Upper lobe of left lung (tissue), 6 donors: Measurements from ENCODE around the gene DTX2. TPM values are rescaled to one million over a fixed set of nuclear protein-coding genes. Genes with fewer than 3 reads are reported as not detected.
"Not testable (repeated sequence)": the region's sequence is repeated elsewhere in the genome, so short reads cannot be mapped to it uniquely, and the experiment has no call there.

Experiments
- ATAC-seq, 2 donors: fragments of 200-7000 bp; cut with Tn5 transposase; one replicate each; pipeline ENCODE4 v1.9.1; 2022; ENCODE audit warnings: mild to moderate bottlenecking in 2 of 2, moderate library complexity in 2 of 2; ENCODE audit not compliant: low FRiP score in 2 of 2
- DNase-seq, 2 donors: peaks; one replicate each; pipeline ENCODE4 v3.0.0-alpha.2; 2019 to 2020
- H3K27ac ChIP-seq, 4 donors: fragments of 200-600 bp; sonication (generic); one replicate each; pipeline ENCODE4 v1.5.1; 2016 to 2019
- H3K27me3 ChIP-seq, 4 donors: fragments of 200-600 bp; sonication (generic); one replicate each; pipeline ENCODE4 v1.5.1; 2017 to 2019
- H3K36me3 ChIP-seq, 4 donors: fragments of 200-600 bp; sonication (generic); one replicate each; pipeline ENCODE4 v1.5.1; 2016 to 2019
- H3K4me1 ChIP-seq, 4 donors: fragments of 200-600 bp; sonication (generic); one replicate each; pipeline ENCODE4 v1.5.1; 2018 to 2019
- H3K4me3 ChIP-seq, 4 donors: fragments of 200-600 bp; sonication (generic); one replicate each; pipeline ENCODE4 v1.5.1; 2017 to 2019; ENCODE audit warnings: mild to moderate bottlenecking in 2 of 4, moderate library complexity in 1 of 4
- H3K9me3 ChIP-seq, 4 donors: fragments of 200-600 bp; sonication (generic); one replicate each; pipeline ENCODE4 v1.5.1; 2018 to 2019
- WGBS, 2 donors: methylation state at CpG; one replicate each; pipeline ENCODE4 v1.1.5; 2017 to 2018; 5-methylcytosine and 5-hydroxymethylcytosine counted together
- total RNA-seq, 6 donors: library from RNA; depleted of rRNA in 4 of 6; stranded (reverse); fragments of >200 nt in 4 of 6; gene quantifications; one replicate each; pipeline versions ENCODE4 v1.1.0 to v1.2.1, GENCODE V29; 2016 to 2021
- donor health status: DM: no; HTN: no; CAD: no; lungs with moderate emphysema.
- donor health status: DM: no; HTN: yes; CAD: no; lungs with severe emphysema.

Gene DTX2
- total RNA-seq, 6 donors from 2014 or later: 24.2 to 82.8 (median 36.1) TPM

GRCh38 chr7:76476280-76476679 is 14.8 kb downstream of the DTX2 start:
- not testable (repeated sequence) for H3K9me3 ChIP-seq, H3K4me1 ChIP-seq, H3K27me3 ChIP-seq, H3K4me3 ChIP-seq, DNase-seq, ATAC-seq, H3K27ac ChIP-seq
- 100% methylated on average over 1 of the region's 11 CpGs; no CpG with 5 or more reads in 1 of the 2 donors for WGBS, 2 donors
- H3K36me3 ChIP-seq: peaks cover 0 to 13% (median 6%) of the 10 kb centered on the region in 4 donors

DNA sequence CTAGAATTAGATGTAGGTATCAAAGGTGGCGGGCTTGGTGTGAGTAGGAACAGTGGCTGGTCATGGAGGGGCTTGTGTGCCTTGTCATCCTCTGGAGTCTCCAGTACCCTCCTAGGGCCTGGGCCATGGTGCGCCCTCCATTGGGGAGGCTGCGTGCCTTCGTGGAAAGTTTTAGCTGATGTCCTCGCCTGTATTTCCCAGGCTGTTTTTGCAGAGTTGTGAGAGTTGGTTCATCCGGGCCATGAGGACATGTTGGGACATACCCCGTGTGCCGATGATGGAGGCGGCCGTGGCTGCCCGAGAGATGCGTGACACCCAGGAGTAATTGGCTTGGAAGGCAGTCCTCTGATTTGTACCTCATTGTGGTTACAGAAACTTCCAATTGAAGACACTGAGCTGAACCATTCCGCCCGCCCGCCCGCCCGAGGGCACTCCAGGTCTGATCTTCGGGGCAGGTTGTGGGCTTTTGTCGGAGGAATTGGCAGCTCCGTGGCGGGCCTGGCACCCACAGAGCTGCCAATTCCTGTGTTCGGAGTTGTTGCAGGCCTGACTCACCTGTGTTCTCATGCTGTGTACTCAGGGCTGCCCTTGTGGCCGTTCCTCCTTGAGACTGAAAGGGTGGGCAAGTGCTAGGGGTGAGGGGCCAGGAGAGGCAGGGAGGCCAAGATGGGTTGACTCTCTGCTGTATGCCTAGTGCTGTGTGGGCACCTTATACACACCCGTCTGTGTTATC is 15.4 kb downstream of the DTX2 start:
- H3K4me3 ChIP-seq, H3K4me1 ChIP-seq, H3K27ac ChIP-seq, H3K27me3 ChIP-seq, H3K9me3 ChIP-seq, ATAC-seq: not testable (repeated sequence)
- DNase-seq: peak in 1 of 2 donors; percentile 13
- H3K36me3 ChIP-seq: peaks cover 0 to 13% (median 5%) of the 10 kb centered on the region in 4 donors
- 97 to 100% methylated on average over 2 to 7 of the region's 24 CpGs for WGBS, 2 donors

DNA sequence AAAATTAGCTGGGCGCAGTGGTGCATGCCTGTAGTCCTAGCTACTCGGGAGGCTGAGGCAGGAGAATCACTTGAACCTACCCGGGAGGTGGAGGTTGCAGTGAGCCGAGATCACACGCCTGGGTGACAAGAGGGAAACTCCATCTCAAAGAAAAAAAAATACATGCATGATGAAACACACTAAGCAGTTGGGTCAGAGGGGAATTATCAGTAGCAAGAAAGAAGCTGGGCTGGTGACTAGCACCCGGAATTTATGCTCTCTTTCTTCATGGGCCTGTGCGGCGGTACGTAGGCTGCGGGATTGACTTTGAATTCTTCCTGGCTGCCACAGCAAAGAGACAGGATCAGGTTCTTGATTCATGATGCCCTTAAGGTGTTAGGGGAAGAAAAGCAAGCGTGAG is 18.1 kb downstream of the DTX2 start:
- H3K9me3 ChIP-seq, ATAC-seq: not testable (repeated sequence)
- 81 to 86% methylated on average over 5 to 7 of the region's 11 CpGs for WGBS, 2 donors

GRCh38 chr7:76480403-76481253 is 19.1 kb downstream of the DTX2 start:
- not testable (repeated sequence) for H3K27me3 ChIP-seq, H3K9me3 ChIP-seq, H3K27ac ChIP-seq, ATAC-seq, H3K4me1 ChIP-seq, H3K4me3 ChIP-seq
- DNase-seq: peak in 1 of 2 donors; percentile 50
- peaks cover 5 to 30% (median 18%) of the 10 kb centered on the region in 4 donors for H3K36me3 ChIP-seq
- WGBS, 2 donors: 88 to 96% methylated on average over 17 to 18 of the region's 29 CpGs

More for the DNA sequence above, 18.1 kb downstream of the DTX2 start:
- not testable (repeated sequence) for H3K4me3 ChIP-seq, H3K27me3 ChIP-seq, H3K4me1 ChIP-seq, DNase-seq, H3K27ac ChIP-seq
- peaks cover 5 to 30% (median 18%) of the 10 kb centered on the region in 4 donors for H3K36me3 ChIP-seq

- not testable (repeated sequence) for H3K4me1 ChIP-seq, H3K9me3 ChIP-seq, H3K4me3 ChIP-seq, H3K27me3 ChIP-seq, H3K27ac ChIP-seq
- 97 to 98% methylated on average over 12 to 24 of the region's 24 CpGs for WGBS, 2 donors
- ATAC-seq: peak in 1 of 2 donors; percentile 15
- H3K36me3 ChIP-seq: peaks cover 5 to 30% (median 18%) of the 10 kb centered on the region in 4 donors
- peak in 1 of 2 donors; percentile 79 for DNase-seq
These were observed 21.2 kb downstream of the DTX2 start for GRCh38 chr7:76482660-76483059.

DNA sequence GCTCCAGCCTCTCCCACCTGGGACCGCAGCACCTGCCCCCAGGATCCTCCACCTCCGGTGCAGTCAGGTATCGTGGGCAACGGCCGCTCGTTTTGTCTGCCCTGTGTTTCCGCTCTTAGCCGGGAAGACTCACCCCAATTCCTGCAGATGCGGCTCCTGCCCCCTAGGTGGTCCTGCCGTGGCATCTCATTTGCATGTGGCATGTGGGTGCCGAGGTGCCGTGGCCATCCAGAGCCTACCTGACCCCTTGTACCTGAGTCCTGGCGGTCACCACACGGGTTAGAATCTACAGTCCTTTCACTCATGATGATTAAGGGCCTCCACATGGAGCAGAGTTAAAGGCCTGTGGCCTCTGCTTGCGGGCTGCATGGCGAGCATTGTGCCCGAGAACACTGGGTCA is 21.6 kb downstream of the DTX2 start:
- H3K36me3 ChIP-seq: peaks cover 5 to 30% (median 18%) of the 10 kb centered on the region in 4 donors
- H3K4me3 ChIP-seq, H3K27me3 ChIP-seq, ATAC-seq, H3K27ac ChIP-seq, H3K4me1 ChIP-seq, H3K9me3 ChIP-seq: not testable (repeated sequence)
- peak in 1 of 2 donors; percentile 60 for DNase-seq
- 94 to 100% methylated on average over 4 to 8 of the region's 17 CpGs for WGBS, 2 donors

DNA sequence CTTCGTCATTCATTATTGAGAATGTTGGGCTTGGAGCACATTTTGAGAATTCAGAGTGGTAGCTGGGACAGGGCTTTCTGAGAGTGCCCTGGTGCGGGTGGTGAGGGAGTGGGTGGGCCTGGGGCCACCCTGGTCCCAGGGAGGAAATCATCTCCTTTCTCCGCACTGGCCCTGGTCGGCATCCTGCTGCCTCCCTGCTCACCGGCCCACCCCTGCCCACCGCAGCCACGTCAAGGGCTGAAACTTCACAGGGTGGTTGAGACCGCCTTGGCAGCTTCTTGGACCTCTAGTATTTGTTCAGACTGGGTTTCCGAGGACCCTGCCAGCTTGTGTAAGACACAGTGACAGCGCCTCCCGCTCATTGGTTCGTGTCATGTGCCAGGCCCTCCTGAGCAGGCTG is 22.9 kb downstream of the DTX2 start:
- ATAC-seq: not testable (repeated sequence)
- WGBS, 2 donors: 100% methylated on average over 1 of the region's 12 CpGs; no CpG with 5 or more reads in 1 of the 2 donors

DNA sequence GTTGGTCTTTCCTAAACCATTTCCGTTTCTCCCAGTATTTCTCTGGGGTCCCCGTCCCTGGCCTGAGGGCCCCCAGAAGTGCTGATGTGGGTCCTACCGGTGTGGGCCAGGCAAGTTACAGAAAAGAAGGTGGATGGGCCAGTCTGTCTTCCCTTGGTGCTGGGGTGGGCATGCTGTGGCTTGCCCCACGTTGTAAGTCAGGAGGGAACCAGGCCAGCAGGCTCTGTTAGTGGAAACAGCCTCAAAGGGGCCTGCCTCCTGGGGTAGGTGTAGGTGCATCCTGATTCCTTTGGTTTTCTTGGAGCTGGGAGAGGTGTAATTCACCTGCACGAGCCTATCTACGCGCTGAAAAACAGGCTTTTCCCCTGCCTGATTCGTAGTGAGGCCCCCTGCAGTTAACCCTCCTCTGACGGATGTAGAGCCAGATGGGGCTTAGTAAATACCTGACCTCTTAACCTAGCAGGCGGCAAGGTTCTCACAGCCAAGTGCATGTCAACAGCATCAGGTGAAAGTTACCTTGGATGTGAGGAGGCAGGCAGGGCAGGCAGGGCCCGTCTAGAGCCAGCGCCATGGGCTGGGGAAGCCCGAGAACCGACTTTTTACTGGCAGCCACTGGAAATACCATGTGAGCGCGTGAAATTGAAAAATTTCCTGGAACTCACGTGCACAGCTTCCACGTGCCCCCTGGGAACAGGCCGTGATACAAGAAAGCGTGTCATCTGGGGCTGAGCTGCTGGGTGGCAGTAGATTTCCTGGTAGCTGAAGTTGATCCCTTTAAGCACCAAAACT is 24.5 kb downstream of the DTX2 start:
- not testable (repeated sequence) for H3K4me1 ChIP-seq, H3K4me3 ChIP-seq, ATAC-seq, H3K9me3 ChIP-seq, H3K27me3 ChIP-seq, H3K27ac ChIP-seq, DNase-seq
- H3K36me3 ChIP-seq: peaks cover 5 to 23% (median 14%) of the 10 kb centered on the region in 4 donors
- WGBS, 2 donors: 96% methylated on average over 5 of the region's 20 CpGs; no CpG with 5 or more reads in 1 of the 2 donors

More for the DNA sequence above, 22.9 kb downstream of the DTX2 start:
- H3K36me3 ChIP-seq: peaks cover 5 to 30% (median 18%) of the 10 kb centered on the region in 4 donors
- not testable (repeated sequence) for H3K4me1 ChIP-seq, H3K4me3 ChIP-seq, H3K27ac ChIP-seq, H3K27me3 ChIP-seq, H3K9me3 ChIP-seq
- peak in 1 of 2 donors; percentile 50 for DNase-seq

DNA sequence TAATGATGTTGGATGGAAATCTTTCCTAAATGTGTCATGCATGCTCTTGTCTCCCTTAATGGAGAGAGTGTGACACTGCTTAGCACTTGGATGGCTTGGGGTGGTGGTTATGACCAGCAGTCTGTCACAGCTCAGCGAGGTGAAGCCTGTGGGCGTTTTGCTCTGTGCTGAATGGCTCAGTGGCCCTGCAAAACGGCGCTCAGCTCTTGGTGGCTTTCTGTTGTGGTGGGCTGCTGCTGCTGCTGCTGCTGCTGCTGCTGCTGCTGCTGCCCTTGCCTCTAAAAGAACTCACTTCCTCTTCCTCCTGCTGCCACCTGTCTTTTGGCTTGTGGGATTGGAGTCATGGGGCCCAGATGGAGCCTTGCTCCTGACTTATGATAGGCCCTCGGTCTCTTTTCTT is 25.1 kb downstream of the DTX2 start:
- H3K4me3 ChIP-seq, H3K27ac ChIP-seq, H3K27me3 ChIP-seq, H3K4me1 ChIP-seq, DNase-seq, H3K9me3 ChIP-seq: not testable (repeated sequence)
- ATAC-seq: peak in 1 of 2 donors; percentile 26
- peaks cover 5 to 20% (median 13%) of the 10 kb centered on the region in 4 donors for H3K36me3 ChIP-seq
- no CpG with 5 or more reads among the region's 5 CpGs for WGBS, 2 donors

- WGBS, 2 donors: 79% methylated on average over 8 of the region's 13 CpGs; no CpG with 5 or more reads in 1 of the 2 donors
- H3K4me3 ChIP-seq, H3K27ac ChIP-seq, H3K27me3 ChIP-seq, DNase-seq, H3K4me1 ChIP-seq, H3K36me3 ChIP-seq, H3K9me3 ChIP-seq: not testable (repeated sequence)
- ATAC-seq: peak in 1 of 2 donors; percentile 45
These were observed 26.5 kb downstream of the DTX2 start for GRCh38 chr7:76487969-76488368.

- WGBS, 2 donors: no CpG with 5 or more reads among the region's 10 CpGs
- DNase-seq: peak in 1 of 2 donors; percentile 22
- not testable (repeated sequence) for ATAC-seq, H3K27ac ChIP-seq, H3K4me3 ChIP-seq, H3K4me1 ChIP-seq, H3K9me3 ChIP-seq, H3K36me3 ChIP-seq, H3K27me3 ChIP-seq
These were observed 30.6 kb downstream of the DTX2 start for GRCh38 chr7:76492139-76492538.

DNA sequence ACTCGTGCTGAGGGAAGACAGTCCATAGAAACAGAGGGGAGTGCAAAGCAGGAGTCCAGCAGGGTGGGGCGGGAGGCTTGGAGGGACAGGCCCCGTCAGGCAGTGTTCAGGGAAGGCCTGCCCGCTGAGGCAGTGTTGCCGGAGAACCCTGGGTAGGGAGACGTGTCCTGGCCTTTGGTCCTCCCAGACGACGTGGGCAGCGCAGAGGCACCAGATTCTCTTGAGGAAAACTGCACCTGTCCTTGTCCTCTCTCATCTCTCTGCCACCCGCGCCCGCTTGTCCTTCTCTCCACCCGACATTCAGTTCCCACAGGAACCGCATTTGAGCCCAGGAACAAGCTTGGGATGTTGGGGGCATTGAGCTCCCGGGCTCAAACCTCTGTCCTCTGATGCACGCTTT is 34.2 kb downstream of the DTX2 start:
- not testable (repeated sequence) for H3K9me3 ChIP-seq
- 93 to 96% methylated on average over 4 to 11 of the region's 16 CpGs for WGBS, 2 donors
- peak in 1 of 2 donors; percentile 47 for DNase-seq

More for the DNA sequence above, 34.2 kb downstream of the DTX2 start:
- H3K4me1 ChIP-seq, H3K36me3 ChIP-seq, ATAC-seq, H3K27me3 ChIP-seq, H3K27ac ChIP-seq, H3K4me3 ChIP-seq: not testable (repeated sequence)
